NOMO-1 treated with DMSO at 0.1 percent for 48 hours (cell line): ENCODE data around the gene TUSC2.
"Not testable (repeated sequence)": the region's sequence is repeated elsewhere in the genome, so short reads cannot be mapped to it uniquely, and the experiment has no call there.

ENCODE experiments used
- DNase-seq: peaks from one replicate; lab custom pipeline; 2025; ENCODE audit not compliant: unreplicated experiment; lab: John Stamatoyannopoulos, UW

The TUSC2 gene

DNA sequence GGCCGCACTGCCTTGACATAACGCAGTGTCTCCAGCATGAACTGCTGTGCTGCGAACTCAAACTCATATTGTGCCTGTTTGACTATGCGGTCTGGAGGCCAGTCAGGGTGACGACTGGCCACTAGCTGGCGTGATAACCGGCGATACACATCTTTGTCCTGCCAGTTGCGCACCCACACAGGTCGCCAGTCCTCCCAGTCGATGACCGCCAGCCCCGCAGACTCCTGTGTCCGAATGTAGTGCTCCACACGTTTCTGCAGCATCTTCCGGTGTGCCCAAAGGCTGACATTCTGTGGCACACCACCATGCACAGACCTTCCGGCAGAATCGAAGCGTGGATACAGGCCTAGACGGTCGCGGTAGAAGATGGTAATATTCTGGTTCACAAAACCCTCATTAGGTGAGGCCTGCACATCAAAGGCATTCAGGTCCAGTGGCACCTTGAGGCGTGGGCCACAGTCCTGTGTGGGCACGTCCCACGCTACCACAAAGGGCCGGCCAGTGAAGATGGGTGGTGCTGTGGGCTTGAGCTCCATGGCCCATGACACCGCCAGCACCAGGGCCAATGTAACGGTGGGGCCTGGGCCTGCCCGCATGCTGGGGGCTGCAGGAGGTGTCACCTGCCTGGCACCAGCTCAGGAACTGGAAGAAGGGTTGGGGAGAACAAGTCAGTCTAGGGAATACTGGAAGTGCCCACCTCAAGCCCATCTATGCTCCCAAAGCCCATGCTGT lies 8.0 kb downstream of the TUSC2 start:
- DNase-seq, result no peak

DNA sequence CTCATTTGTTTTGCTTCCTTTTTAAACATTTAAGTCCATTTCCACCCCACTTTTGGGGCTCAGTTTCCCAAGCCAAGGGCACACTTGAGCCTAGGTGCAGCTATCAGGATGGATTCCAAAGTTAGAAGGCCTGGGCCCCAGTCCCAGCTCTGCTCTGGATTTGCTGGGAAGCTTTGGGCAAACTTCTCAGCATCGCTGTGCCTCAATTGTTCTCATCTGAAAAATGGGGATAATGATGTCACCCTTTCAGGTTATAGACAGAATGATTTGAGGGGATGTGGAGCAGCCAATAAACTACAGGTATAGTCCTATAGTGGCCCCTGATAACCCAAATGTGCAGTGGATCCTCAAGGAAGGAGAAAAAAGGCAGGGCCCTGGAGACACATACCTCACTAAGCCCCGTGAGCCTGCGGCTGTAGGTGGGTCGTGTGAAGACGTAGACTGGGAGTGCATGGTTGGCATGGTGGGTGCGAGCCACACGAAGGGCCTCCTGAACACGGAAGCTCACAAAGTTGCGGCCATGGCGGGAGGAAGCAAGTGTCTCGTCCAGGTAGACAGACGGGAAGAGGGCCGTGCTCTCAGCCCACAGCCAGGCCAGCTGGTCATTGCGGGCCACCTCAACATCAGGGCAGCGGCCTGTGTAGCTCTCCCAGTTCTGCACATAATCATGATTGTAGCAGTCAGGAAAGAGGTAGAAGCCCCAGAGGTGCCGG lies 8.7 kb downstream of the TUSC2 start:
- DNase-seq, result no peak

DNA sequence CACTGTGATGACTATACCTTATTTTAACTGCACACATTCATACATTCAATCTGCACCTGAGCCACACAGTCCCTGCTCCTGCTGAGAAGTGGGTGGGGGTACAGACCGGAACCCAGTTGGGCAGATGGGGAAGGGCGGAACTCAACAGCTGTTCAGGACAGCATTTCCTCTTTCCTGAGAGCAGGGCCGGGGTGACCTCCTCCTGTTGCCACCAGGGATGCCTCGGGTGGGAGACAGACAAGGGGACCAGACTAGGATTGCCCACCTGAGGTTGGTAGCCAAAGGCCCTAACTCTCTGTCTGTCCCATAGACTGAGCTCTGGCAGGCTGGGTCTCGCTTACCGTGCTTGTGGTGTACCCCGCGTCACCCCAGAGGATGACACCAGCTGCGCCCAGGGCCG lies 9.4 kb downstream of the TUSC2 start:
- no peak for DNase-seq

DNA sequence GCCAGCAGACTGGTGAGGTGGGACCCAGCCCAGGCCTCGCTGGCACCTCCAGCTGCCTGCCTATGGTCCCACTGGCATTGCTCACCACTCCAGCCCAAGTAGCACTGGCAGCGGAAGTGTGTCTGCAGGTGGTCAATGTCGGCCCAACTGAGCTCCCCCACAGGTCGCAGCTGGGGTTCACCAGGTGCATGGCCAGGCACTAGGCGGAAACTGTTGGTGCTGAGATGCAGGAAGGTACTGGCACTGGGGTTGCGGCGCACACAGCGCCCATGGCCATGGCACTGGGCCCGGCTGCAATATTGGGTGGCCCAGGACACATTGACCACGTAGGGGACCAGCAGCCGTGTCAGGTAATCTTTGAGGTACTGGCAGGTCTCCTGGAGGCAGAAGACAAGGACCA lies 9.9 kb downstream of the TUSC2 start:
- no peak for DNase-seq

GRCh38 chr3:50317300-50317699 lies 10.7 kb downstream of the TUSC2 start:
- no peak for DNase-seq

DNA sequence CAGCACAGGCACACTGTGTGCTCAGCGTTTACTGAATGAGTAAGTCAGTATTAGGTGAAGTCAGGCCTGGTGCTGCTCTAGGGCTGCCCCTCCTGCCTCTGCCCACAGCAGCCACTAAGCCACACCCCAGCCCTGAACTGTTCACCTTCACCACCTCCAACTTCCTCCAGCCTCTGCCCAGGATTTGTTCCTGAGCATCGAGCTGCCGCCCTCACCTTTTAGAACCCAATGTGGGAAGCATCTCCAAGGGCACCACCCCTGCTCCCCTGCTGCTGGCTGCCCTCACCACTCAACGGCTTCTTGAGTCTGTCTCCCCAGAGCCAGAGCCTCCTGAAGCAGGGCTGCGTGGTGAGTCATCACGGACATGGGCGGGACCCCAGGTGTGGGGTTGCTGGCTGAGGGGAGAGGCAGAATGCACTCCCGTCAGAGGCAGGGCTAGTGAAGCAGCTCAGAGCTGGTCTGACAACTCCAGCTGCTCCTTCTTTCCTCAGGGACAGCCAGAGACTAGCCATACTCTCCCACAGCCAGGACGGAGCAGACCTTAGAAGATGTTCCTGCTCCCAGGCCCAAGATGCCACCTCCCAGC lies 11.3 kb downstream of the TUSC2 start:
- DNase-seq, result no peak

DNA sequence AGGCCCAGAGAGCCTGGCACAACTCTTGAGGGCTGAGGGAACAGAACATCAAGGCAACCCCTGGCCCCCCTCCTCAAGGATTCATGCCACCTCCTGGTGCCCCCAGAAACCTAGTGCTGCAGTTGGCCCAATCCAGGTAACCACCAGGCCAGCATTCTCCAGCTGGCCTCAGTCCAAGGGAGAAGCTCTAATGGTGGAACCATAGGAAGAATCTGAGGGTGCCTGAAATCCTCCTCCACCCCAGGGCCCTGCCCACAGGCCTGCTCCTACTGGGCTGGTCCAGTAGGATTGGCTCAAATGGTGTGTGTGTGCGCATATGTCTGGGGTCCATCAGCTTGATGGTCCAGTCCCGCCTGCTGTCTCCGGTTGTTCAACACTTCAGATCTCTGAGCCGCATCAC lies 13.2 kb downstream of the TUSC2 start:
- no peak for DNase-seq

- no peak for DNase-seq
Measured at GRCh38 chr3:50314342-50314741, 13.7 kb downstream of the TUSC2 start.

DNA sequence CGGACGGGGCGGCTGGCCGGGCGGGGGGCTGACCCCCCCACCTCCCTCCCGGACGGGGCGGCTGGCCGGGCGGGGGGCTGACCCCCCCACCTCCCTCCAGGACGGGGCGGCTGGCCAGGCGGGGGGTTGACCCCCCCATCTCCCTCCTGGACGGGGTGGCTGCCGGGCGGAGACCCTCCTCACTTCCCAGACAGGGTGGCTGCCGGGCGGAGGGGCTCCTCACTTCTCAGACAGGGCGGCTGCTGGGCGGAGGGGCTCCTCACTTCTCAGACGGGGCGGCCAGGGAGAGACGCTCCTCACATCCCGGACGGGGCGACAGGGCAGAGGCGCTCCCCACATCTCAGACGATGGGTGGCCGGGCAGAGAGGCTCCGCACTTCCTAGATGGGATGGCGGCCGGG lies 16.0 kb downstream of the TUSC2 start:
- not testable (repeated sequence) for DNase-seq

DNA sequence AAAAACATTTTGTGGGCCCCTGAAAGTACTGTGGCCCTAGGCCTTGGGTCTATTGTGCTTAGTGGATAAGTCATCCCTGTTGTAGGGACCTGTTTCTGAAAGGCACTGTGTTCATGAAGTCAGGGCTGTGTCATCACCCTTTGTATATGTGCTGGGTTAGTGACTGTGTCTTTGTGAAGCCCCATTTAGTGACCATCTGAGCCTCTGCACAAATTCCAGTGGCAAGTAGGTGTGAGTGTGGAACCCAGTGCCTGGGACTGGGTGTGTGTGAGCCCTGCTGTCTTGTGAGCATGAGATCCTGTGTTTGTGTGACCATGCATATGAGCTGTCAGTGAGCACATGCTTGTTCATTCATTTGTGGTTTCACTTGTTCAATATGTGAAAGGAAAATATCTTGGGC lies 23.4 kb downstream of the TUSC2 start:
- no peak for DNase-seq

GRCh38 chr3:50303013-50303815 lies 24.8 kb downstream of the TUSC2 start, which contains the start of gene HYAL1:
HYAL1 (minus strand) TSS chr3:50303574; CDS start chr3:50302956, 618 bp downstream.
- DNase-seq, result no peak

DNA sequence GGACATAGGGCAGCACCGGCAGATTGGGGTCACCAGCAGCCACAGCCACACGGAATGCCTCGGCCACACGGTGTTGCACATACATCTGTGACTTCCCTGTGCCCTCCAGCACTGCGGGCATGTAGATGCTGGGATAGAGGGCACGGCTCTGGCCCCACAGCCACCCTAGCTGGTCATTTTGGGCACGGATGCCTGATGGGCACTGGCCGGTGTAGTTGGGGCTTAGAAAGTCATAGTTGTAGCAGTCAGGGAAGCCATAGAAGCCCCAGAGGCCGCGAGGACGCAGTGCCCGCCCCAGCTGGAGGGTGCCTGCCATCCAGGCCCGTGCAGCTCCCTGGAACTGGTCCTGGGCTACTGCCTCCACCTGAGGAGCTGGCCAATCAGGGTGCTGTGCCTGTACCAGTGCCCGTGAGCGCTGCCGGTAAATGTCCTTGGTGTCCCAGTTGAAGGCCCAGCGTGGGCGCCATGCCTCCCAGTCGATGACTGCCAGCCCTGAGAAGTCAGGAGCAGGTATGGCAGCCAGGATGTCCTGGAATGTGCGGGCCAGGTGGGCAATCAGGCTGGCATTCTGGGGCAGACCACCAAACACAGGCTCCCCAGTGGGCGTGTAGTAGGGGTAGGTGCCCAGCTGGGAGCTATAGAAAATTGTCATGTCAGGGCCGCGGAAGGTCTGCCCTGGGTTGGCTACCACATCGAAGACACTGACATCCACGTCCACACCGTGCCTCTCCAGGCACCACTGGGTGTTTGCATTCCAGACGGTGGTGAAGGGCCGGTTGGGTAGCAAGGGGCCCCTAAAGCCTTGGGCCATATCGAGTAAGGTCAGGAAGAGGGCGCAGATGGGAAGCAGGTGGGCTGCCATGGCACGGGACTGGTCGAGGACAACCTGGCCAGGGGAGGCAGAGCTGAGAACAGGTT lies 25.7 kb downstream of the TUSC2 start:
- no peak for DNase-seq

- DNase-seq, result no peak
Measured at GRCh38 chr3:50300681-50301254, 27.3 kb downstream of the TUSC2 start.

DNA sequence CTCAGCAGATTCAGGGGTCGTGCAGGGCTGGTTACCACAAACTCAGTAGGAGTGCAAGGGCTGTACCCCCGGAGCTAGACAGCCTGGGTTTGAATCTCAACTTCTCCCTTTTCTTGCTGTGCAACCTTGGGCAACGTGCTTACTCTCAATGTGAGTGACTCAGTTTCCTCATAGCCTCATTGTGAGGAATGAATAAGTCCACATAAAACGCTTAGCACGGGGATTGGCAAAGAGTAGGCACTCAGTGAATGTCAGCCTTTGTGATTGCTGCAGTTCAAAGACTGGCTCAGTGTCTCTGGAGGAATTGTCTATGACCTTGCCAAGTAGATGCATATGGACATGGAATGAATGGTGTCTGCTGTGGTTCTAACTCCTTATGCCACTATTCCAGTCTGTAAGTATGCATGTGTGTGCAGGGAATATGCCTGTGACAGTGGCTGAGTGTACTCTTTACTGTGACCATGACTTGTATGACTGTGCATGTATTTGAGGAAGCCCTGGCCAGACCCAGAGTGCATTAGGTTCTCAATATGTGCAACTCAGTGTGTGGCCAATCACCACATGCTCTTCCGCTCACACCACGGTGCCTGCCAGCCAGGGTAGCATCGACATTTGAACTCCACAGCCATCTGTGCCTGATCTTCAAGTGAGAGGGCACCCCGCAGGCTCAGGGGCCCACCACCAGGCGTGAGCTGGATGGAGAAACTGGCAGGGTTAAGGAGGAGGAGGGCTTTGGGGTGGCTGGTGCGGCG lies 27.9 kb downstream of the TUSC2 start:
- peak; percentile 92 for DNase-seq

DNA sequence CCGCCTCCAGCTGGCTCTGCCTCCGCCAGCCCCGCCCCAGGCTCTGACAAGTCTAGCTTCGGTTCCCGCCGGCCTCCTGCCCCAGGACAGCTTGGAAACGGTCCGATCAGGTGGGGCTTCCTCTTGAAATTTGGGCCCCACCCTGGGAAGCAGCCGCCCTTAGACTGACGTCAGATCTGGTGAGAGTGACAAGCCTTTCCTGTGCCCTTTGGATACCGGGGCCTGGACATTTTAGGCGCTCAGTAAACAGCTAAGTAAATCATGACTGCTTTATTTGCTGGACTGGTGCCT lies 28.4 kb downstream of the TUSC2 start:
- no peak for DNase-seq

- peak; percentile 99 for DNase-seq
Measured at GRCh38 chr3:50298836-50299637, 29.0 kb downstream of the TUSC2 start, which contains the start of the genes HYAL3 and NAA80. HYAL3 (minus strand) TSS chr3:50299405; CDS start chr3:50295602, 3,803 bp downstream. NAA80 (minus strand) TSS chr3:50299405; CDS start chr3:50297463, 1,942 bp downstream.

DNA sequence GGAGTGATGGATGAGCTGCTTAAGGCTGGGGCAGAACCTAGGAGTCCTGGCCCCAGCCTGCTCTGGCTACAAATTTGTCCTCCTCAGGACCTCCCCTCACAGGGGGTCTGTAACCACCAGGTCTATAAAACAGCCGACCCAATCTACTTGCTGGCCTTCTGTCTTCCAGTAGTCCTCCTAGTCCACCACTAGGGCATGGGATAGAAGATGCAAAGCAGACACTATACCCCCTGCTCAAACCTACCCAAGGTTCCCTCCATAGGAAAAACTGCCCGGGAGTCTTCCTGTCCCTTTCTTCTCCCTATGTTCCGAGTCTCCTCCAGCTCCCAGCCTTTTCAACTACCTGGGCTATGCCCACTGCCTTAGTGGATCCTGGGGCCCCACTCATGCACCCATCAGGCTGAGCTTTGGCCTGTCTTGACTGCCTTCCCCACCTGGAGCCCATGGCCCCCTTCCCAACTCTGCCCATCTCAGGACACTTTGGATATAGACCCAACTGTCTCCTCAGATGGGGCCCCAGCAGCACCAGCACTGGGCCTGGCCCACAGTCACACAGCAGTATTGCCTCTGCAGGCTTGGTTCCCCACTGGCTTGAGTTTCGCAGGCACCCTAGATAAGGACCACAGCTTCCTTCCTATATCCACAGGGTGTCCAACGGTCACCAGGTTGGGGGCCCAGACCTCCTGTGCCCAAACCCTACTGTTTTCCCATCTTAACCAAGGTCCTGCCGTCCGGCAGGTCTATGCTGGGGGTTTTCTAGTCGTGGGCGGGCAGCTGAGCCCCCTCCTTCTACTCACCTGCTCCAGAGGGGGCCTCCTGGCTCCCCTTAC lies 29.9 kb downstream of the TUSC2 start:
- peak; percentile 25 for DNase-seq

- DNase-seq, result no peak
Measured at GRCh38 chr3:50297384-50297775, 30.6 kb downstream of the TUSC2 start.
